HEK293 (cell line): Measurements from ENCODE around the gene HIF1AN.

ENCODE experiments used
- CTCF ChIA-PET: fragments of 350-600 bp; formaldehyde crosslinking; extraction: SDS; loops from one replicate; lab custom pipeline; 2021; ENCODE audit warnings: antibody characterized with exemption; lab: Yijun Ruan, JAX
- POLR2A ChIA-PET: fragments of 300-600 bp; formaldehyde crosslinking; extraction: SDS; loops from one replicate; lab custom pipeline; 2020; ENCODE audit warnings: antibody characterized with exemption, inconsistent platforms; lab: Yijun Ruan, JAX
- H3K27ac ChIP-seq: fragments of 200-500 bp; sonication (Bioruptor generic); 2 replicates; pipeline ENCODE4 v1.5.1; 2014; ENCODE audit warnings: low read depth, low read length, control low read depth, inconsistent platforms; ENCODE audit errors: extremely low read depth
- H3K36me3 ChIP-seq, 2 experiments: fragments of 200-500 bp in 1 of 2; sonication (Bioruptor generic) in 1 of 2; 1 replicate in 1 of 2; 2 replicates in 1 of 2; pipeline ENCODE4 v1.5.1; 2014 to 2017; ENCODE audit warnings: inconsistent platforms in 2 of 2, low read length in 2 of 2; ENCODE audit not compliant: control insufficient read depth in 2 of 2, insufficient read depth in 1 of 2
- H3K4me1 ChIP-seq: fragments of 200-500 bp; sonication (Bioruptor generic); 2 replicates; pipeline ENCODE4 v1.5.1; 2014; ENCODE audit warnings: mild to moderate bottlenecking, low read length, inconsistent platforms; ENCODE audit not compliant: control insufficient read depth, insufficient read depth
- H3K4me3 ChIP-seq: 2 replicates; pipeline ENCODE4 v1.5.1; 2011; ENCODE audit warnings: low read depth, mild to moderate bottlenecking, control low read depth, low read length, moderate library complexity
- H3K9me3 ChIP-seq: fragments of 200-500 bp; sonication (Bioruptor generic); 2 replicates; pipeline ENCODE4 v1.5.1; 2014; ENCODE audit warnings: low read depth, low read length, inconsistent platforms; ENCODE audit not compliant: control insufficient read depth, insufficient read depth
- BCL6B ChIP-seq: fragments of 450-650 bp; formaldehyde crosslinking; IDR thresholded peaks from 2 replicates; pipeline ENCODE4 v1.5.1; 2017; ENCODE audit warnings: missing biosample characterization, missing genetic modification characterization
- EGR2 ChIP-seq: fragments of 450-650 bp; formaldehyde crosslinking; IDR thresholded peaks from 2 replicates; pipeline ENCODE4 v1.5.1; 2016; ENCODE audit warnings: low read depth, missing biosample characterization, missing genetic modification characterization
- HOXC10 ChIP-seq: sonication (generic); formaldehyde crosslinking; IDR thresholded peaks from 2 replicates; pipeline ENCODE4 v1.8.1; 2023; ENCODE audit warnings: mild to moderate bottlenecking, missing genetic modification reagents
- INSM2 ChIP-seq: fragments of 450-650 bp; formaldehyde crosslinking; IDR thresholded peaks from 2 replicates; pipeline ENCODE4 v1.5.1; 2016; ENCODE audit warnings: missing biosample characterization, missing genetic modification characterization
- SCRT2 ChIP-seq: fragments of 450-650 bp; formaldehyde crosslinking; IDR thresholded peaks from 2 replicates; pipeline ENCODE4 v1.5.1; 2016; ENCODE audit warnings: missing biosample characterization, missing genetic modification characterization
- ZBTB1 ChIP-seq: fragments of 450-650 bp; formaldehyde crosslinking; IDR thresholded peaks from 2 replicates; pipeline ENCODE4 v1.5.1; 2016; ENCODE audit warnings: missing biosample characterization, missing genetic modification characterization
- ZBTB8A ChIP-seq: fragments of 450-650 bp; formaldehyde crosslinking; IDR thresholded peaks from 2 replicates; pipeline ENCODE4 v1.5.1; 2016; ENCODE audit warnings: missing biosample characterization, missing genetic modification characterization
- ZFHX2 ChIP-seq: fragments of 450-650 bp; formaldehyde crosslinking; conservative IDR thresholded peaks from 2 replicates; pipeline ENCODE4 v1.5.1; 2016; ENCODE audit warnings: missing biosample characterization, missing genetic modification characterization
- ZNF132 ChIP-seq: fragments of 450-650 bp; formaldehyde crosslinking; IDR thresholded peaks from 2 replicates; pipeline ENCODE4 v1.5.1; 2017; ENCODE audit warnings: missing biosample characterization, missing genetic modification characterization, borderline replicate concordance
- ZNF19 ChIP-seq: fragments of 450-650 bp; formaldehyde crosslinking; IDR thresholded peaks from 2 replicates; pipeline ENCODE4; 2016; ENCODE audit warnings: missing biosample characterization, missing genetic modification characterization, low read depth
- ZNF221 ChIP-seq: fragments of 450-650 bp; formaldehyde crosslinking; IDR thresholded peaks from 2 replicates; pipeline ENCODE4 v1.5.1; 2017; ENCODE audit warnings: missing biosample characterization, missing genetic modification characterization, borderline replicate concordance
- ZNF274 ChIP-seq, 2 experiments: fragments of 200-500 bp in 1 of 2; fragments of 450-650 bp in 1 of 2; sonication (Bioruptor generic) in 1 of 2; formaldehyde crosslinking in 1 of 2; IDR thresholded peaks; 2 replicates each; pipeline versions ENCODE4 v1.5.1 to v1.6.1; 2014 to 2016; ENCODE audit warnings: borderline replicate concordance in 1 of 2, inconsistent platforms in 1 of 2, low read length in 1 of 2, missing biosample characterization in 1 of 2, missing genetic modification characterization in 1 of 2
- ZNF311 ChIP-seq: fragments of 450-650 bp; formaldehyde crosslinking; IDR thresholded peaks from 2 replicates; pipeline ENCODE4 v1.5.1; 2017; ENCODE audit warnings: missing biosample characterization, missing genetic modification characterization, borderline replicate concordance
- ZNF350 ChIP-seq: fragments of 450-650 bp; formaldehyde crosslinking; IDR thresholded peaks from 2 replicates; pipeline ENCODE4 v1.5.0; 2017; ENCODE audit warnings: missing biosample characterization, mild to moderate bottlenecking, missing genetic modification characterization
- ZNF354C ChIP-seq: fragments of 450-650 bp; formaldehyde crosslinking; IDR thresholded peaks from 2 replicates; pipeline ENCODE4 v1.5.1; 2016; ENCODE audit warnings: missing biosample characterization, missing genetic modification characterization, low read depth, borderline replicate concordance
- ZNF513 ChIP-seq: fragments of 450-650 bp; IDR thresholded peaks from 2 replicates; pipeline ENCODE4 v1.5.1; 2018; ENCODE audit warnings: missing biosample characterization, missing genetic modification characterization
- ZNF530 ChIP-seq: fragments of 450-650 bp; formaldehyde crosslinking; IDR thresholded peaks from 2 replicates; pipeline ENCODE4 v1.5.1; 2016; ENCODE audit warnings: low read depth, missing biosample characterization, missing genetic modification characterization
- ZNF558 ChIP-seq: fragments of 450-650 bp; formaldehyde crosslinking; IDR thresholded peaks from 2 replicates; pipeline ENCODE4 v1.5.1; 2016; ENCODE audit warnings: missing biosample characterization, missing genetic modification characterization
- ZNF561 ChIP-seq: fragments of 450-650 bp; IDR thresholded peaks from 2 replicates; pipeline ENCODE4 v1.5.1; 2018; ENCODE audit warnings: missing biosample characterization, missing genetic modification characterization, borderline replicate concordance
- ZNF600 ChIP-seq: fragments of 450-650 bp; formaldehyde crosslinking; IDR thresholded peaks from 2 replicates; pipeline ENCODE4 v1.5.1; 2016; ENCODE audit warnings: missing biosample characterization, missing genetic modification characterization
- ZNF664 ChIP-seq: fragments of 450-650 bp; formaldehyde crosslinking; IDR thresholded peaks from 2 replicates; pipeline ENCODE4 v1.5.1; 2016; ENCODE audit warnings: missing biosample characterization, missing genetic modification characterization
- ZNF791 ChIP-seq: fragments of 450-650 bp; formaldehyde crosslinking; IDR thresholded peaks from 2 replicates; pipeline ENCODE4 v1.5.1; 2016; ENCODE audit warnings: missing biosample characterization, missing genetic modification characterization

The HIF1AN gene

GRCh38 chr10:100565206-100565985 lies 29.7 kb downstream of the HIF1AN start:
- no peak for TF ChIP-seq ZNF221 (tag by site-specific recombination)
- TF ChIP-seq ZNF530: no peak
- no peak for TF ChIP-seq ZNF274 (IDR thresholded peaks at IDR 0.05; ENCODE audit: low read length)
- no peak for TF ChIP-seq ZNF274 (tag by site-specific recombination; IDR thresholded peaks at IDR 0.05; ENCODE audit: borderline replicate concordance)
- no peak for TF ChIP-seq ZNF19 (tag by site-specific recombination)
- TF ChIP-seq ZNF132 (tag by site-specific recombination): no peak
- no peak for TF ChIP-seq ZNF664 (tag by site-specific recombination)
- no peak for TF ChIP-seq ZBTB8A (tag by site-specific recombination)
- TF ChIP-seq HOXC10 (CRISPR knock-in tag): no peak
- no peaks in the 10 kb centered on the region for H3K9me3 ChIP-seq
- ChIA-PET POLR2A (no interaction called here), CTCF (interaction anchor here (0.8 to 5.8 kb wide), 7 partner anchors 11 to 313 kb away, joined by 3 to 197 read pairs (median 8); partner anchors contain the start of gene PAX2)
- peaks cover 0 to 1% of the 10 kb centered on the region in 2 experiments; a peak in 1 of 3 replicates for H3K36me3 ChIP-seq
- H3K4me3 ChIP-seq: no peak overlapping the region
- no peak overlapping the region for H3K27ac ChIP-seq
- no peaks in the 10 kb centered on the region for H3K4me1 ChIP-seq

GRCh38 chr10:100566561-100566960 lies 30.8 kb downstream of the HIF1AN start:
- Histone ChIP-seq H3K36me3 (no peaks in the 10 kb centered on the region), H3K4me3 (no peak overlapping the region), H3K4me1 (no peaks in the 10 kb centered on the region), H3K27ac (no peak overlapping the region), H3K9me3 (no peaks in the 10 kb centered on the region)
- ChIA-PET CTCF (interaction anchor here (0.6 to 1.3 kb wide), 5 partner anchors 10 to 312 kb away, joined by 3 to 8 read pairs (median 3); no protein-coding TSS in a partner anchor), POLR2A (interaction anchor here (0.6 to 0.7 kb wide), 3 partner anchors 31 to 572 kb away, joined by 3 to 5 read pairs (median 4); partner anchors contain the start of gene HIF1AN)
- TF ChIP-seq ZNF791 (tag by site-specific recombination): no peak
- no peak for TF ChIP-seq ZBTB8A (tag by site-specific recombination)
- TF ChIP-seq ZNF558 (tag by site-specific recombination): no peak
- TF ChIP-seq ZNF513 (tag by site-specific recombination): no peak
- no peak for TF ChIP-seq ZNF311
- no peak for TF ChIP-seq ZBTB1 (tag by site-specific recombination)
- TF ChIP-seq ZNF350: no peak
- no peak for TF ChIP-seq ZNF354C (tag by site-specific recombination)
- TF ChIP-seq ZNF561 (tag by site-specific recombination): no peak
- TF ChIP-seq INSM2 (tag by site-specific recombination): no peak
- no peak for TF ChIP-seq EGR2
- no peak for TF ChIP-seq ZNF221 (tag by site-specific recombination)
- no peak for TF ChIP-seq ZNF600 (tag by site-specific recombination)
- TF ChIP-seq ZFHX2 (tag by site-specific recombination): no peak
- TF ChIP-seq SCRT2 (tag by site-specific recombination): no peak
- no peak for TF ChIP-seq BCL6B (tag by site-specific recombination)
